Colonic mucosa (tissue), 4 donors: ENCODE data around the gene SCUBE1. TPM values are rescaled to one million over a fixed set of nuclear protein-coding genes. Genes with fewer than 3 reads are reported as not detected.

Experiments
- DNase-seq: peaks from one replicate; pipeline ENCODE4 v3.0.0-alpha.2; 2020
- H3K27ac ChIP-seq: fragments of 200-600 bp; one replicate; pipeline ENCODE4 v1.8.0; 2021
- H3K27me3 ChIP-seq: fragments of 200-600 bp; one replicate; pipeline ENCODE4 v1.8.0; 2021
- H3K36me3 ChIP-seq: fragments of 200-600 bp; one replicate; pipeline ENCODE4 v1.8.0; 2021
- H3K4me1 ChIP-seq: fragments of 200-600 bp; one replicate; pipeline ENCODE4 v1.8.0; 2021; ENCODE audit warnings: mild to moderate bottlenecking
- H3K4me3 ChIP-seq: fragments of 200-600 bp; one replicate; pipeline ENCODE4 v1.8.0; 2021
- H3K9ac ChIP-seq, 2 donors: one replicate each; pipeline ENCODE4 v1.7.0; 2013; ENCODE audit warnings: control low read depth in 2 of 2, low read depth in 2 of 2, low read length in 2 of 2
- H3K9me3 ChIP-seq: fragments of 200-600 bp; one replicate; pipeline ENCODE4 v1.8.0; 2021
- CTCF ChIP-seq: fragments of 200-600 bp; IDR thresholded peaks from one replicate; pipeline ENCODE4 v1.8.0; 2022; ENCODE audit warnings: antibody characterized with exemption, mild to moderate bottlenecking
- intact Hi-C: fragments of 100-400 bp; cut with DNase I; formaldehyde crosslinking; loops from one replicate; pipeline ENCODE4 v1.14.1; 2022
- total RNA-seq, 2 donors: library from RNA; stranded (reverse); fragmentation: NEBNext Ultra II Directional in 1 of 2; extraction: Animal tissue kit (Norgen Biotek cat#: 25700) in 1 of 2; gene quantifications; one replicate each; pipeline ENCODE4 v1.2.1, GENCODE V29; 2021
- donor health status: healthy.
- donor health status: DM: no; HTN: no; CAD: no.
- donor health status: DM: no; HTN: no; CAD: no.

SCUBE1 gene
- total RNA-seq, 2 donors from 2014 or later, result 1.7 to 5.6 TPM

- DNase-seq, result no peak
- Histone ChIP-seq H3K9me3 (no peaks in the 10 kb centered on the region), H3K27me3 (no peaks in the 10 kb centered on the region), H3K36me3 (no peaks in the 10 kb centered on the region), H3K4me3 (no peak overlapping the region), H3K27ac (no peak overlapping the region), H3K4me1 (no peaks in the 10 kb centered on the region), H3K9ac (no peak overlapping the region)
- intact Hi-C loops, result no loop called here
- no peak for TF ChIP-seq CTCF
Measured at GRCh38 chr22:43272869-43273318, 70.3 kb downstream of the SCUBE1 start.

GRCh38 chr22:43272301-43272700 lies 70.9 kb downstream of the SCUBE1 start:
- TF ChIP-seq CTCF, result no peak
- no peak overlapping the region for H3K4me3 ChIP-seq
- no peaks in the 10 kb centered on the region for H3K36me3 ChIP-seq
- no peaks in the 10 kb centered on the region for H3K4me1 ChIP-seq
- intact Hi-C loops, result no loop called here
- DNase-seq, result no peak
- H3K9me3 ChIP-seq, result no peaks in the 10 kb centered on the region
- H3K9ac ChIP-seq, result no peak overlapping the region
- no peaks in the 10 kb centered on the region for H3K27me3 ChIP-seq
- H3K27ac ChIP-seq, result no peak overlapping the region

- H3K27ac ChIP-seq, result no peak overlapping the region
- H3K27me3 ChIP-seq, result no peaks in the 10 kb centered on the region
- no peaks in the 10 kb centered on the region for H3K9me3 ChIP-seq
- H3K4me1 ChIP-seq, result no peaks in the 10 kb centered on the region
- no peak overlapping the region for H3K4me3 ChIP-seq
- no peak for DNase-seq
- TF ChIP-seq CTCF, result no peak
- intact Hi-C loops, result no loop called here
- H3K36me3 ChIP-seq, result no peaks in the 10 kb centered on the region
- H3K9ac ChIP-seq, result no peak overlapping the region
Measured at GRCh38 chr22:43270949-43271348, 72.2 kb downstream of the SCUBE1 start.

- Histone ChIP-seq H3K27ac (no peak overlapping the region), H3K9me3 (no peaks in the 10 kb centered on the region)
- intact Hi-C loops, result no loop called here
Measured at GRCh38 chr22:43270314-43270908, 72.8 kb downstream of the SCUBE1 start.

GRCh38 chr22:43269646-43270045 lies 73.5 kb downstream of the SCUBE1 start:
- intact Hi-C loops, result no loop called here
- Histone ChIP-seq H3K36me3 (no peaks in the 10 kb centered on the region), H3K9ac (no peak overlapping the region), H3K27ac (no peak overlapping the region), H3K9me3 (no peaks in the 10 kb centered on the region), H3K4me1 (peaks cover under 1% of the 10 kb centered on the region), H3K27me3 (no peaks in the 10 kb centered on the region), H3K4me3 (no peak overlapping the region)
- DNase-seq, result no peak
- no peak for TF ChIP-seq CTCF

More at GRCh38 chr22:43270314-43270908, 72.8 kb downstream of the SCUBE1 start:
- DNase-seq, result no peak
- H3K4me3 ChIP-seq, result no peak overlapping the region
- no peaks in the 10 kb centered on the region for H3K36me3 ChIP-seq
- H3K4me1 ChIP-seq, result no peaks in the 10 kb centered on the region
- TF ChIP-seq CTCF, result no peak
- no peak overlapping the region for H3K9ac ChIP-seq
- H3K27me3 ChIP-seq, result no peaks in the 10 kb centered on the region
